HUDEP-2 (cell line): ENCODE measurements around the gene ADAM19.
"Not testable (repeated sequence)": the region's sequence is repeated elsewhere in the genome, so short reads cannot be mapped to it uniquely, and the experiment has no call there.

Source experiments
- DNase-seq, 76 experiments: peaks; one replicate each; lab custom pipeline; 2025; ENCODE audit not compliant: unreplicated experiment in 76 of 76; lab: John Stamatoyannopoulos, UW

Gene ADAM19

DNA sequence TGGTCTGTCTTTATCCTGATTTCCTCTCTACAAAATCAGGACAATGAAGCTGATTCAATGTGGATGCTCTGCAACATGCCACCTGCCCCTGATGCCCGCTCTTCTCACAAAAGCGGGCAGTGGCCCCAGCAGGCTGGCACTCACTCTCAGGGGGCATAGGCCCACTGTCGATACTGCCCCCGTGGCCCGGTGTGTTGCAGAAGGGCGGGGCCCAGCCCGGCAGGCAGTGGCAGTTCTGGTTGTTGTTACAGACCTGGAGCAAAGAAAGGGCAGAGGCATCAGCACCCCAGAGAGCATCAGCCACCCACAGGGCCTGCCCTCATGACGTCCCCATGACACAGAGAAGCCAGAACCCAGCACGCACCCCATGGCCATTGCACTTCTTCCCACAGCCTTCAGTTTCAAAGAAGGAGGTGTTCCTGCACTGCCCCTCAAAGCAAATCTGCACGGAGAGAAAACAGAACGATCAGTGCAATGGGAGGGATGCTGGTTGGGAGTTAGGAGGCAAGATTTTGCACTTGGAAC lies 84.0 kb downstream of the ADAM19 start:
- no peak for DNase-seq

DNA sequence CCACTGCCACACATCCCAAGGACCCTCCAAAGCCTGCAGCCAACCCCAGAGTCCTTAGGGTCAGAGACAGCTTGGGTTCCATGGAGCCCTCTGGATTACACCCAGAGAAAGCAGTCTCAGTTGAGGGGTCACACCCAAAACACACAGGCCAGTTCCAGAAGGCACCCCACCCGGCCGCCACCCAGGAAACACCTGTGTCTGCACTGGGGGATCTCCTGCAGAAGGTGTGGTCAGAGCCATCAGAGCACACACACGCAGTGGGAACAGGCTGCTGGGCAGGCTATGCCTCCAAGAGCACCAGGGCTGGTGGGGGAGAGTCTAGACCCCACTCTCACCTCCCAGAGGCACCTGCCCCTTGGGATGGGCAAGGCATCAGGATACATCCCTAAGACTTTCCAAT lies 88.2 kb downstream of the ADAM19 start:
- DNase-seq = no peak

DNA sequence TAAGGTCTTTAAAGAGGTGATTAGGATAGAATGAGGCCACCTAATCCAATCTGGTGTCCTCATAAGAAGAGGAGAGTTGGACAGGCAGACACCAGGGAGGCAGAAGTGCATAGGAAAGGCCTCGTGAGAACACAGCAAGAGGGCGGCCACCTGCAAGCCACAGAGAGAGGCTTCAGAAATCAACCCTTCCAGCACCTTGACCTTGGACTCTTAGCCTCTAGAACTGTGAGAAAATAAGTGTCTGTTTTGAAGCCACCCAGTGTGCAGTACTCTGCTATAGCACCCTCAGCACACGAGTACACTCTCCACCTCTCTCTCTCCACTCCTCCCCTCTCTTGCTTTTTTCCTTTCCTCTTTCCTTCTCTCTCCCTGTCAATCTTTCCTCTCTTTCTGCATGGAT lies 88.7 kb downstream of the ADAM19 start:
- DNase-seq = no peak

DNA sequence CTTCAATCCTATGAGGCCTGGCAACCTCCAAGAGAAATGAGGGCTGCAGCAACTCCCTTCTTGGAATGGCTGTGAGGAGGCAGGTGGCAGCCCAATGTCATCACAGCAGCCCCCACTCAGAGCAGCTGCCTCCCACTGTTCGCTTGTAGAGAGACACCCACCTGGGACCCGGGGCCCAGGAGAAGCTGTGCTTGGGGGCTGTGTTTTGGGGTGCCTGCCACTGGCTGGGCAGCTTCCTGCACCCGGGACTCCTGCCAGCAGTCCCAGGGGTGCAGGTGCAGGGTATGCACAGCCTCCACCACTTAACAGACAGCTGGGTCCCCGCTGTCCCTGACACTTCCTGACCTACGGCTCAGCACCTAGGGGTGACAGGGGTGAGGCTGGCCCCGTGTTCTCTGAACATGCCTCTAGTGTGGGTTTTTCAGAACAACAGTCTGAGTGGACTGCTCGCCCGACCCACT lies 89.3 kb downstream of the ADAM19 start:
- no peak for DNase-seq

DNA sequence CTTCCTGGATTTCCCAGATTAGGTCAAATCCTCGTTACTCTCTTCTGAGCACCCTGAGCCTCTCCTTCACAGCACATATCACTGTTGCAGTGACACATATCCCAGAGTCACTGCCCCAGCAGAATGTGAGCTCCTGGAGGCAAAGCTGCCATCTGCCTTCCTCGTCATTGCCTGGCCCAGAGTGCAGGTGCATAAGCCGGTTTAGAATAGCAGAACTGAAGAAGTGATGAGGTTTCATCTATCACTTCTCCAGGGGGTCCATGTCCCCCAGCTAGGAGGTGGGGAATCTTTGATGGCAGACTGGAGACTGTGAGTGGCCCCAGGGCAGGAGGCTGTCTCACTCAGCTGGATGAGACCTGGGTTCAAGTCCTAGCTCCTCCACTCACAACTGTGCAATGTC lies 89.8 kb downstream of the ADAM19 start:
- no peak for DNase-seq

DNA sequence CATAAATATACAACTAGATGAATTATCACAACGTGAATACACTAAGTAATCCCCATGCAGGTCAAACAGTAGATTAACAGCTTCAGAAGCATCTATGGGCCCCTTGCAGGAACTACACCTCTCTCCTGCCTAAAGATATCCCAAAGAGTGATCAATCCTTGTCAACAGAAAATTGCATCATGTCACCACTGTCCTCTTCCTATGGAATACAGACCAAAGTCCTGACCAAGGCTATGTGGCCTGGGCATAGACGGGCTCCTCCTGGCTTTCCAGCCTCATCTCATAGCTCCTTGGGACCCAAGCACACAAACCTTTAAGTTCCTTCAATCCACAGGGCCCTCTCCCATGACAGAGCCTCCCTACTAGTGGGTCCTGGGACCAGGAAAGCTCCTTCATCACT lies 90.2 kb downstream of the ADAM19 start:
- DNase-seq = no peak

DNA sequence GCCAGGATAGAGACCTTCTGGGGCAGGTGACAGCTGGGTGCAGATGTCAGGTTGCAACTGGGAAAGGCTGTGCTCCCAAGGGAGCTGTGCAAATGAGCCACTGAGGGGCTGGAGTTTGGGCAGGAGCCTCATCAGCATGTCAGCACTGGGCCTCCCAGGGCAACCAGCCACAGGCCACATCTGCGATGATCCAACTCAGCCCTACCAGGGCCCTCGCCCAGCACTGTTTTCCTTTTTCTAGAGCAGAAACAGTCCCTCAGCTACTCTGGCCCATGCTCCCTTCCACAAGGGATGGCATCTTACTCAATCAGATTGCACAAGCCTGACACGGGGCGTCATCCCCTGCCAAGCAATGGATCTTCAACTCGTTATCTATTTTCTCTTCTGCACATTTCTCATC lies 90.8 kb downstream of the ADAM19 start:
- no peak for DNase-seq

DNA sequence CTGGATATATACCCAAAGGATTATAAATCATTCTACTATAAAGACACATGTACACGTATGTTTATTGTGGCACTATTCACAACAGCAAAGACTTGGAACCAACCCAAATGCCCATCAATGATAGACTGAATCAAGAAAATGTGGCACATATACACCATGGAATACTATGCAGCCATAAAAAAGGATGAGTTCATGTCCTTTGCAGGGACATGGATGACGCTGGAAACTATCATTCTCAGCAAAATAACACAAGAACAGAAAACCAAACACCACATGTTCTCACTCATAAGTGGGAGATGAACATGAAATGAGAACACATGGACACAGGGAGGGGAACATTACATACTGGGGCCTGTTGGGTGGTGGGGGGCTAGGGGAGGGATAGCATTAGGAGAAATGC lies 92.9 kb downstream of the ADAM19 start:
- DNase-seq = not testable (repeated sequence)

DNA sequence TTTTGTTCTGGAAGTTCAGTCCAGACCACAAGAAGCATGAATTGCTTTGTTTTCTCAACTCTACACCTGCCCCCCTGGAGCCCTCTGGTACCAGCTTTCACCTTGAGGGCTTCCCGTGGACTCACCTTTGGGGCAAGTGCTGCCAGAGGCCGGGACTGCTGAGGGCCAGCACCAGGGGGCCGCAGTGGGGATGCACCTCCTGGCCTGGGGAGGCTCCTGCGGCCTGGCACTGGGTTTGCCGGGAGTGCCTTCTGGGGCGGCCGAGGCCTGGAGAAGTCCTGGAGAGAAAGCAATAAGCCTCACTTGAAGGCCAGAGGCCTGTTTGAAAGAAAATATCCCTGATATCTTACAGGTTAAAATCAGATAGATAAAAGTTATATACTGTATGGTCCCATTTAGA lies 93.9 kb downstream of the ADAM19 start:
- DNase-seq = no peak

DNA sequence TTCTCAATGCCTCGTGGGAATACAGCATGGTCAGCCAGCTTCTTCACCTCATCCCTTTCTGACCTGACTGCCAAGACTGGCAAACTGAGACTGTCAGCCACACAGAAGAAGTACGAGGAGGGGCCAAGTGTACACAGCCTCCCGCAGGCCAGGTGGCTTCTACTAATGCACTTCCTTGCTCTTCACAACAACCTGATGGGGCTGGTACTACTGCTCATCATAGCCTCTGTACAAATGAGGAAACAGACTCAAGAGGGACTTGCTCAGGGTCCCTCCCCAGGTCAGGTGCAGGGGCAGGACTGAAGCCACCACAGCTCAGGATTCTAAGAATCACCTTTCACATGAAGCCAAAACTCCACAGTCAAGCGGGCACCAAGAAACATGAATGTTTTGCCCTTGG lies 94.3 kb downstream of the ADAM19 start:
- no peak for DNase-seq

DNA sequence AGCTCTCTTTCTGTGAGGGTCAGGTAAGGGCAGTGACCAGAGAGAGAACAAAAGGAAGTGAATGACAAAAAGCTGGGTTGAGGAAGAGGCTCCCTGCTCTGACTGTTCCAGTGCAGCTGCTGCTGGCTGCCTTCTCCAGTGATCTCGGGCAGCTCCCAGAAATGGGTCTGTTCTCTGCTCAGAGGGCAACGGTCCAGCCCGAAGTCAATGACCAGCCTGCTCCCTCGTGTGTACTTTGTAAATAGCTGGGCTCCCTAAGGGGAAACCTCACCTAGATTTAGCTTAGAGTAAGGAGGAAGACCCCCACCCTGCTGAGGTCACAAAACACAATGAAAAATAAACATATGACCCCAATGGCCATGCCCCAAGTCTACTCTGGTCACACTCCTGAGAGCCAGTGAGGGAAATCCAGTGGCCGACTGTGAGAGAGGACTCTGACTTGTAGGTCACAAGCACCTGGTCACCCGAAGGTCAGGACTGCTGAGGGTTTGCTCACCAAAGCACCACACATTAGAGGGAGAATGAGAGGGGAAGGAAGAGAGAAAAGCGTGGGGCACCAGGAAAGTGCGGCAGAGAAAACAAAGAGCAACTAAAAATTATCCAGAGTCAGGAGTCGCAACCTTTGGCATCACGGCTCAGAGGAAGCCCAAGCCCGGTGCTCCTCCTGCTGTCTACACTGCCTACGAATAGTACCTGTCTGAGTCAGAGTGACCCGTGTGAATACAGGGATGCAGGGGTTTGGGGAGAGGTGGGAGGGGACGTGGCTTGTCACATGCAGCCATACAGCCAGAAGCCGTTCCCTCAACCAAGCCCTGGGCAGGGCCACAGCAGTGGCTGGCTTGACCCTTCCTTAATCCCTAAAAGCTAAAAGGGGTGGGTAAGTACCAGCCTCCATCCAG lies 95.7 kb downstream of the ADAM19 start:
- no peak for DNase-seq

DNA sequence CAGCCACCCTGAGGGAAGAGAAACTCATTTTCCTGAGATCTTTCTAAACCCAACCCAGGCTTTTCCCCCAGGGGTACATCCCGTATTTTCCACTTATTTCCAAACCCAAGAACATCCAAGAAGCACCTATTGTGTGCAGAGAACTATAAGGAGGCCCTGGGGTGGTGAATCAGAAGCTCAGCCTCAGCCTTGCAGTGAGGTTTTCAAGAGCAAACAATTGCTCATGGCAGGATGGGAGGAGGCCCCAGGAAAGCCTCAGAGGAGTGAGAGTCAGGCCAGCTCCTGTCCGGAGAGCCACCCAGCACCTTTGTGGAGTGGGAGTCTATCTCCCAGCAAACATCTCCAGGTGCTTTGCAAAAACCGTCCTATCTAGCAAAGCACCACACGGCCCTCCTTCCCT lies 96.4 kb downstream of the ADAM19 start:
- no peak for DNase-seq

DNA sequence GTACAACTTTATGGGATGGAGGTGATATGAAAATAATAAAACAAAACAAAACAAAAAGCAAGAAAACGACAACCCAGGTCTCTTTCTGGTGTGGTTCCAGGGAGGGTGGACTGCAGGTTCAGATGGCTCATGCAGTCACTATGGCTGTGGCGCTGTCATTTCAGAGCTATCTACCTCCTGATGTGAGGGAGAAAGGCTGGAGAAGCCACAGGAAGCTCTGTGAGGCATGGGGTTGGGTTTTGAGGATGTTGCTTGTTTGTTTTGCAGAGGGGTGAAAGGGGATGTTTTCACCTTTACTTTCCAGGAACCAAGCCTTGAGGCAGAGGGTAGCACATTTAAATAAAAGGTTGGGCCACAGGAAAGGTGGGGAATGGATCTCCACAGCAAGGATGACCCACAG lies 96.8 kb downstream of the ADAM19 start:
- DNase-seq = no peak

DNA sequence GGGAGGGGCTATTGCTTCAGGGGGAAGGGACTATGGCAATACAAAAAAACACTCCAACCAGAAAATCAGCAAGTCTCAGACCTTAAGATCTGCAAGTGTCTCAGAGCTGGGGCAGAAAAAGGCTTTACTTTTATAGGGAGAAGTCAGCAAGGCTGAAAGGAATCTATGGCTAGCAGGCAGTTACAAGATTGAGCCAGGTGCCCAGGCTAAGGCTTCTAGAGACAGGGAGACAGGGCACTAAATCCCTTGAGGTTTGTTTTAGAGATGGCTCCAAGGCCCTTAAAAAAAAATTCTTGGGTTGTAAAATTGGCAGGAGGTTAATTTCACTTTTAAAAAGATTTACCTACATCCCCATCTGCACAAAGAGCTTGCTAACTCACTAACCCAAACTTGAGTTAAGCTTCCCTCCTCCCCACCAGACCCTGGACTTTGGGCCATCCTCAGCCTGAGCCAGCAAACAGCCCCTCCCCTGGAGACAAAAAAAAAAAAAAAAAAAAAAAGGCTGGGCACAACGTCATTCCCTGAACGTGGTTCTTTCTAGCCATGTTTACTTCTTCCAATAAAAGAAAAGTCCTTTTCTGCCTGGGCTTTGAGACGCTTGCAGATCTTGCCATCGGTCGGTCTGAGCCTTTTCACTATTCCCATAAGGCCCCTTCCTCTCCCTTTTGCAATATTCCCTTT lies 97.6 kb downstream of the ADAM19 start:
- no peak for DNase-seq

DNA sequence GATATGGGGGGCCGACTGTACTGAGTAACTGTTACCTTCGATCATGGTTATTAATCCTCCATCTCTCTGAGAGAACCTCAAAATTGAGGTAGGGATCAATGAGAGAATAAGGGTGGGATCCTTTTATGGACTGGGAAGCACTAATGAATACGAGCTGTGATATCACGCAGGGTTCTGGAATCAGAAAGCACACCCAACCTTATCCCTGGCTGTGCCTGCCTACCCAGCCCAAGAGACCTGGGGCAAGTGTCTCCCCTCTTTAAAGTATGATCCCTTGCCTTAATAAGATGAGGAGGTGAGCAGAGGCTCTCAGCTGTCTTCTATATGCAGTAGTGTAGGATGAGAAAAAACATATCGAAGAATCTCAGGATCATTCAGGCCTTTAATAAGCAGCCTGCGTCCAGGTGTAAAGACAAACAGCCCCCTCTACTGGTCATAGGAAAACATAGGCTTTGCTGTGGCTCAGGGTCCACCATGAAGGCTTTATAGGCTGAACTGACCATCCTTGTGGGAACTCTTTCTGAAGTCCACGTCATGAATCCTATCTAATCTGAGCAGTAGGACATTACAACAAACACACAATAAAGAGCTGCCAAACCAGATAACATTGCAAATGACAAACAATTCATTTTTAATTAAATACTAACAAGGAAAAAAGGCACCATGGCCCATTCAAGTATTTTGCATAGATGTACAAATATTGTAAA lies 98.7 kb downstream of the ADAM19 start:
- DNase-seq = peak in 27 of 76 experiments; percentile 1 to 60 (median 25)

DNA sequence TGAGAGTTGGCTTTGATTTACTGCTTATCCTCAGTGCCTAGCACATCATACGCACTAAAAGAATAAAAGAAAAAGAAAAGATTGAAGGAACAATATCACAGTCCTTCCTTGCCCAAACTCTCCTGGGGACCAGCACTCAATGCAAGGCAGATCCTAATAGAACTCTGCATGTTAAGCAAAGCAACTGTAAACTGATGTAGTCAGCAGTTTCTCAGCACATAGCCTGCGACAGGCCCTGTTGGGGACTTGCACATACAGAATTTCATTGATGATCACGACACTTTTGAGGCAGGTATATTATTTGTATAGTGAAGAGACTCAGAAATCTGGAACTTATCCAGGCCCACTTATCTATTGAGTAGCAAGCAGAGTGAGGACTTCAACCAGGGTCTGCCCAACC lies 100.1 kb downstream of the ADAM19 start:
- no peak for DNase-seq

DNA sequence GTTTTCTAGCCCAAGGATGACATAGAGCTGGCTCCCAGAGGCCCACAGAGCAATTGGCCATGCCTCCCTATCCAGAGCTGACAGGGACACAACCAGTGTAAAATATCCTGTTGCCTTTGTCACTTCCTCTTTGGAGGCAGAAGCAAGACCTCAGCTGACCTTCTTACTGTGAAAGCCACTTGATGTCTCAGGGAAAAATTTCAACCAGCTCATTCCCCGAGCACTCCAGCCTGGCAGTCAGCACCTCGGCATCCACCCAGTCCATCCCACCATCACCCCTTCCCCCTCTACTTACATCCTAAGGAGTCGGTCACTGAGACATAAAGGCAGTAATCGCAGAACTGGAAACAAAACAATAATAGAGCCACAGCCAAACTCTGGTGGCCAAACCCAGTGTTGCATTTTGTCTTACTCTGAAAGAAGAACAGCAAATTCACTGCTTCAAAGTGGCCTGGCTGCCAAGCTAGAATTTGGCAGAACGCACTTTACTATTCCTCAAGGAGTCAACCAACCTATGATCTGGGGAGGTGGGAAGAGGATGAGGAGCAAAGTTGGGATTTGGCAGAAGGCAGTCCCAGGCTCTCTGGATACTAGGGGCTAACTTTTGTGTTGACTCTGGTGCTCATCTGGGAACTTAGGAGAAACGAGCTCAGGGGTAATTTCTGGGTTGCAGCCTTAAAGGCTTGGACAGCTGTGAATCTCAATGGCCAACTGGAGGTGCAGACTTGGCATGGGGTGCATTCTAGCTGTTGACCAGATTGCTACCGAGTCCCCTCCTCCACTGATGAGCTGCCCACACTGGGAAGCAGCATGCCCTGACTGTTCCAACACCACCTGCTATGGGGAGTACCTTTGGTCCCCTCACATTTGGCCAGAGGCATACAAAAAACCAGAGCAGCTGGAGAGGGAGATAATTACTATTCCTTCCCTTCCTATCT lies 101.9 kb downstream of the ADAM19 start:
- DNase-seq = no peak

DNA sequence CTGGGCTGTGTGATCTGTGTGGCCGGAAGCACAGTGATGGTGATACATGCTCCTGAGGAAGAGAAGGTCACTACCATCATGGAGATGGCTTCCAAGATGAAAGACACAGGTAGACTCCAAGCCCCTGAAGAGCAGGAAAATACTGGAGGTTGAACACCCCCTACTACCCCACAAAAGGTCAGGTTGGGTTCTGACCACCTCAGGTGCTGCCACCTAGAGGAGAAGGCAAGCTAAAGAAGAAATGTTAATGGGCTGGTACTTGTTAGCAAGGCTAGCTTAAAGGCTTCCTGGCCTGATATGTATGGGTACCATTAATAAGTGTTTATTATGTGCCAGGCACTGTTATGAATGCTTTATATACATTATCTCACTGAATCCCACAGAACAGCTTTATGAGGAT lies 103.9 kb downstream of the ADAM19 start:
- DNase-seq = peak in 11 of 76 experiments; percentile 0 to 29 (median 7)

DNA sequence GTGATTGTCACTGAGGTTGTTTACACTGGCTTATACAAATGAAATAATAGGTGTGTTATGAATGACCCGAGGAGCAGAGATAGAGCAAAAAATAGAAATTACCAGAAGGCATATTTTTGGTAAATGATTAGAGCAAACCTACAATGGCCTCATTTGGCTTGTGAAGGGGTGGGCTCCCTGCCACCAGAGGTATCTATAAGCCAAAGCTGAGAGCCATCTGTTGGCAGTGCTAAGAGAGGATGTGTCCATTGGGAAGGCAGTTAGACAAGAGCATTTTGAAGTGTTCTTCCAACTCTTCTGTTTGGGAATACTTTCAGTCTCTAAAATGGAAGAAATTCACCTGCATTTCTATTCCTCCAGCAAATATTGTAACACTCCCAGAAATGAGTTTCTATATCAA lies 104.9 kb downstream of the ADAM19 start:
- no peak for DNase-seq

DNA sequence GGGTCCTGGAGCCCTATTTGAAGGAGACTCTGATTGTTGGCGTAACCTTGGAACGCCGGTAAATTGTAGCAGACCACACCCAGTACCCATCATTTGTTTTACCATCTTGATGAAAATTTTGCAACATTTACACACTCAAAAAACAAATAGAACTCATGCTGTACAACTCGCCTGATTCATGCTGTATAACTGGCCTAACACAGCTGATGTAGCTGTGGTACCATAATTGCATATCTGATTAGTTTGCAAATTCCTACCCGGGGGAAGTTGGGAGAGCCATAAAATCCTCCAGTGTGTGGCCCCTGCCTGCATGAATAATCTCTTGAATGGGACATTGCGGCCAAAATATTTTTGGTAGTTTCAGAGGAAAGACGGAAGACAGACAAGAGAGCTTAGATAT lies 105.9 kb downstream of the ADAM19 start:
- no peak for DNase-seq
